GM12874 (cell line): ENCODE data around the gene FBXO40.

Source experiments
- CTCF ChIP-seq: IDR thresholded peaks from 2 replicates; pipeline ENCODE4 v1.5.1; 2011; ENCODE audit warnings: low read depth, mild to moderate bottlenecking, control low read depth, low read length, moderate library complexity; ENCODE audit not compliant: insufficient read depth

FBXO40 gene, protein sequence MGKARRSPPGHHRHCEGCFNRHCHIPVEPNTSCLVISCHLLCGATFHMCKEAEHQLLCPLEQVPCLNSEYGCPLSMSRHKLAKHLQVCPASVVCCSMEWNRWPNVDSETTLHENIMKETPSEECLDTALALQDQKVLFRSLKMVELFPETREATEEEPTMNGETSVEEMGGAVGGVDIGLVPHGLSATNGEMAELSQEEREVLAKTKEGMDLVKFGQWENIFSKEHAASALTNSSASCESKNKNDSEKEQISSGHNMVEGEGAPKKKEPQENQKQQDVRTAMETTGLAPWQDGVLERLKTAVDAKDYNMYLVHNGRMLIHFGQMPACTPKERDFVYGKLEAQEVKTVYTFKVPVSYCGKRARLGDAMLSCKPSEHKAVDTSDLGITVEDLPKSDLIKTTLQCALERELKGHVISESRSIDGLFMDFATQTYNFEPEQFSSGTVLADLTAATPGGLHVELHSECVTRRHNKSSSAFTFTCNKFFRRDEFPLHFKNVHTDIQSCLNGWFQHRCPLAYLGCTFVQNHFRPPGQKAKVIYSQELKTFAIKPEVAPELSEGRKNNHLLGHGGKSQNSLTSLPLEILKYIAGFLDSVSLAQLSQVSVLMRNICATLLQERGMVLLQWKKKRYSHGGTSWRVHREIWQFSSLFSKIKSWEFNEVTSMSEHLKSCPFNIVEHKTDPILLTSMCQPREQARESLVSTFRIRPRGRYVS

DNA sequence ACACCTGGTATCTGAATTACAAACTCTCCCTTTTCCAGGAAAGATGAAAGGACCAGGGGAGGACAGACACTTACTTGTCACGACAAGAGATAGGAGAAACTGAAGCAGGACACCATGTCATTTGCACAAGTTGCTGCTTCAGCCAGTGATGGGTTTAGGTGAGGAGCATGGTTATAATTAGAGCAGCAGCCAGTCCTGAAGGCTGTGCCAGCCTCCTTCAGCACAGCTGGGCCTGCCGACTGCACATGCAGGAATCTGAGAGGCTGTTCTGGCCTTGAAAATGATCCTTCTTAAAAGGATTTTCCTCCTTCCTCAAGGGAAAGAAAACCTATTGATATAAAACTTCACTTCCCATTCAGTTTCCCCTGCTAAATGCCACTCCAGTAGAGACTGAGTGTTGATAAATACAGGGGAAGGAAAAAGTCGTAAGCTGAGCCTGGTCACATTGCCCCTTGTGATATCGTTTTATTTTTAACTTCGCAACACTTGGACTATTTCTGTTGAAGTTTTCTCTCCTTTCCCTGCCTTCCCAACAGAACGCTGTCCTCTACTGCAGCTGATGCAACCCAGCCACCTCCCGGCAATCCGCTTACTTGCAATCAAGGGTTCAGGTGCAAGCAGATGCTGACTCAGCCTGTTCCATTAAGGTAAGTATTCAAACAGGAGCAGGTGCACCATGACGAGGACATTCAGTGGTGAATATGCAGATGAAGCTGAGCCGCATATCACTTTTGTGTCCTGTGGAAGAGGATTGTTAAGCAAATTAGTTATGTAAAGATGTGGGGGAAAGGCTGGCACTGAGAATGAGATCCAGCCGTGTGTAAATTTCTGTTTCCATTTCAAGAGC lies at the start of gene FBXO40:
Gene FBXO40, plus strand, starts transcription at position 524 of the 847 bp plus-strand sequence. CDS start 27,197 bp downstream, outside the sequence.
- no peak for TF ChIP-seq CTCF

DNA sequence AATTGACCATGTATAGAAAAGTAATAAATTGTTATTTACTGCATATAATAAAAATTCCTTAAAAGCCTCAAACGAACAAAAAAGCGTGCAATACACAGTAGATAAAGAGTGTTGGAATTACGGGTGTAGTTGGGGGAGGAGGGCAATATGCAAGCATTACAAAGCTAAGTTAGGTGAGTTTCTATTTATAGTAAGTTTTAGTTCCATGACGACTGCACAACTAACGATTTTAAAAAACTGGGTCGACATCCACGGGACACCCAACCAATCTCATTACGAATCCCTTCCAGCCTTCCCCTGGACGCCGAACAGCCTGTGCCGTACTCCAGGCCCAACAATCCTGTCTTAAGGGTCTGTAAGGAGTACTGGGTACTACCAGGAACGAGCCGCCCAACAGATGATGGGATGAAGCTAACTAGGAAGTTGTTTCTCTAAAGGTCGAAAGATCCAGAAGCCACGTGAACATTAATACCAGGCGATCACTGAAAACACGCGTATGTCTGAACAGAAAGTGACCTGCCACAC lies 48.1 kb upstream of the FBXO40 start:
- TF ChIP-seq CTCF, result no peak

DNA sequence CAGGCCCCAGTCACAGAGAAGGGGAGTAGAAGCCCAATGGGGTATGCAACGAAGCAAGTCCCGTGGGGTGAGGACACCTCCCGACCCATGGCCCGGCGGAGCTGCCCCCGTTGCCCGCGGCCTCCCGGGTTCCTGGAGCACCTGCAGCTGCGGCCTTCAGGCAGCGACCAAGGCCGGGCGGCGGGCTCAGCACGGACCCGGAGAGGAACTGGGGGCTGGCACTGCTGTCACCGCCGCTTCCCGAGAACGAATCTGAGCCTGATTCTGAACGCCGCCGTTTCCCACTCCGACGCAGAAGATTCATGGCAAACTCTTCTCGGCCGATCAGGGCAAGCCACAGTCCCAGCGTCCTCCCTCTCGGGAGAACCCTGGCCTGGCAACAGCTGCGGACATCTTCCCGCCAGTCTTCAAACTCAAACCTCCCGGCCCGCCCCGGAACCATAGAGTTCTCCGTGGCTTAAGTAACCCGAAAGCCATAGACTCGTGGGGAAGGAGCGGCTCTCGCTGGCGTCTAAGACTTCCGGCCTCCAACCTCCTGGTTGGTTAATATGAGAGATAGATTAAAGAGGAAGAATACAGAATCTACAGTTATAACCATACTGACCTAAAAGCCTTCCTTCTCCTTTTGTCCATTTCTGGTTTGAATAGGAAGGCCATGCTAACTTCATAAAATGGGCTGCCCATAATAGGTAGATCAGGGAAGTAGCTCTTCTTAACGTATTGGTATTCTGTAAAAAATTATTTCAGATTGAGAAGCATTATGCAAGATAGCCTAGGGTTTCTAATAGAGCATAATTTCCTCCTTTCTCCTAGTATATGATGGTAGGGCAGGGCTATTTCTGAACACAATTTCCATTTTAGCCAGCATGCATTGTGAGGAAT lies 47.4 kb upstream of the FBXO40 start, which contains the start of gene POLQ:
Gene POLQ, minus strand, starts transcription at position 415 of the 882 bp plus-strand sequence. Its CDS starts 111 bp downstream, at position 304.
- no peak for TF ChIP-seq CTCF

DNA sequence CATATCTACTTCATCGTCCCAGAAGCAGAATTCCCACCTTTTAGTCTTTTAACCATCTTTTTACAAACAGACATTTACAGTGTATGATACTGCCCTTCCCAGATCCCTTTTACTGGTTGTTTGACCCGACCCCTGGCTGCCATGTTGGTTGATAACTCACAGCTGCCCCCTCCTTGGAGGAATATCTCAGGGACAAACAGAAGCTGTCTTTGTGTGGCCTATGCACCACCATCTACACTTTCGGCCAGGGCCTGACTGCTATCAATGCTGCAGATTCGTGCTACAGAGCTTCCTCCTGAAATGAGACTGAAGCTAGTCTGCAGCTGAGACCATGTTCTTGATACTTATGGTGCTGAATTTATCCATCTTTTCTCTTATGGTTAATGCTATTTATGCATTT lies 40.8 kb upstream of the FBXO40 start:
- TF ChIP-seq CTCF, result no peak

DNA sequence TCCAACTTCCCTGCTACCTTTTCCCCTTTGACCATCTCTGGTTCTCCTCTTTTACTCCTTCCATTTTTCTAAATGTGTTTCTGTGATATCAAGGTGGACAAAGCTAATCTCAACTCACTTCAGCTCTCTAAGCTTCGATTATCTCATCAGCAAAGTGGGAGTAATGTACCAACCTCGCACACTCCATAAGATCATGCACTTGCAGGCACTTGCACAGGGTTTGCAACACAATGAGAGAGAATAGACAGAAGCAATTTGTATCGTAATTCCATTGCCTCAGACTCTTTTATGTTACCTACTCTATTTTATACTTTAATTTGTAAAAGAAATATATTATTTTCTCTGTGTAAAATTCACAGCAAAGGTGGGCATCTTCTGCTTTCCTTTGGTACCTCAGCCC lies 40.4 kb upstream of the FBXO40 start:
- TF ChIP-seq CTCF, result no peak

DNA sequence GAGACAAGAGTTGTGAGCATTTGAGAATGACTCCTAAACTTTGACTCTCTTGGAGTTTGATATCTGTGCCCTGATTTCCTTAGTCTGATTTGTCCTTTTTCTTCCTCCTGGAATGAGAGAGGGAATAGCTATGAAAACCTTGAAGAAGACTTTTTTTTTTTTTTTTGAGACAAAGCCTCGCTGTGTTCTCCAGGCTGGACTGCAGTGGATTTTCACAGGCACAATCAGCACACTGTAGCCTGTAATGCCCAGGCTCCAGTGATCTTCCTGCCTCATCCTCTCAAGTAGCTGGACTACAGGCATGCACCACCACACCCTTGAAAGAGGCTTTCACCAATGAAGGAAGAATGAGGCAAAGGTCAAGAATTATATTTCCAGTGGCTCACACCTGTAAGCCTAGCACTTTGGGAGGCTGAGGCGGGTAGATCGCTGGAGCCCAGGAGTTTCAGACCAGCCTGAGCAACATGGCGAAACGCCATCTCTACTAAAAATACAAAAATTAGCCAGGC lies 35.7 kb upstream of the FBXO40 start:
- no peak for TF ChIP-seq CTCF
